Mesendoderm (in vitro differentiated cells): Measurements from ENCODE around the gene ACOXL.

Source experiments
- DNase-seq: peaks from one replicate; pipeline ENCODE4 v3.0.0; 2013
- H2AK5ac ChIP-seq: 2 replicates; pipeline ENCODE4 v1.6.1; 2013; ENCODE audit warnings: low read length, inconsistent platforms
- H2BK120ac ChIP-seq: 2 replicates; pipeline ENCODE4 v1.6.1; 2013; ENCODE audit warnings: low read depth, mild to moderate bottlenecking, low read length, moderate library complexity, mixed read lengths
- H2BK15ac ChIP-seq: replicated peaks from 2 replicates; pipeline ENCODE4 v1.6.1; 2013; ENCODE audit warnings: low read depth, mild to moderate bottlenecking, moderate library complexity
- H2BK5ac ChIP-seq: 2 replicates; pipeline ENCODE4 v1.6.1; 2013; ENCODE audit warnings: low read length, inconsistent platforms
- H3K18ac ChIP-seq: 2 replicates; pipeline ENCODE4 v1.6.1; 2013; ENCODE audit warnings: mild to moderate bottlenecking, low read length, mixed read lengths
- H3K23ac ChIP-seq: one replicate; pipeline ENCODE4 v1.6.1; 2013; ENCODE audit warnings: low read length
- H3K27ac ChIP-seq: 2 replicates; pipeline ENCODE4 v1.5.1; 2013; ENCODE audit warnings: low read depth, mild to moderate bottlenecking, inconsistent platforms, low read length, moderate library complexity
- H3K27me3 ChIP-seq: 2 replicates; pipeline ENCODE4 v1.6.1; 2013; ENCODE audit warnings: low read length, control low read depth, mild to moderate bottlenecking, inconsistent platforms; ENCODE audit not compliant: insufficient read depth, poor library complexity
- H3K36me3 ChIP-seq: 2 replicates; pipeline ENCODE4 v1.6.1; 2013; ENCODE audit warnings: low read length, inconsistent platforms; ENCODE audit not compliant: control insufficient read depth, insufficient read depth
- H3K4ac ChIP-seq: one replicate; pipeline ENCODE4 v1.6.1; 2013; ENCODE audit warnings: low read depth, mild to moderate bottlenecking, low read length, moderate library complexity
- H3K4me1 ChIP-seq: 2 replicates; pipeline ENCODE4 v1.6.1; 2013; ENCODE audit warnings: low read depth, low read length, inconsistent platforms; ENCODE audit not compliant: control insufficient read depth
- H3K4me2 ChIP-seq: 2 replicates; pipeline ENCODE4 v1.6.1; 2013; ENCODE audit warnings: low read length
- H3K4me3 ChIP-seq: 2 replicates; pipeline ENCODE4 v1.5.1; 2013; ENCODE audit warnings: mild to moderate bottlenecking, low read length
- H3K56ac ChIP-seq: one replicate; pipeline ENCODE4 v1.6.1; 2013; ENCODE audit warnings: low read length
- H3K79me1 ChIP-seq: 2 replicates; pipeline ENCODE4 v1.6.1; 2013; ENCODE audit warnings: low read length, inconsistent platforms
- H3K79me2 ChIP-seq: 2 replicates; pipeline ENCODE4 v1.6.1; 2013; ENCODE audit warnings: mild to moderate bottlenecking, low read length; ENCODE audit not compliant: control insufficient read depth, insufficient read depth
- H3K9ac ChIP-seq: 2 replicates; pipeline ENCODE4 v1.6.1; 2013; ENCODE audit warnings: low read length, inconsistent platforms
- H4K5ac ChIP-seq: one replicate; pipeline ENCODE4 v1.6.1; 2013; ENCODE audit warnings: low read length
- H4K8ac ChIP-seq: one replicate; pipeline ENCODE4 v1.6.1; 2013; ENCODE audit warnings: low read depth, mild to moderate bottlenecking, control low read depth, low read length, moderate library complexity
- WGBS: extraction: QIAGEN DNeasy Blood & Tissue Kit; methylation state at CpG from one replicate; pipeline ENCODE4 v1.1.7; 2013; ENCODE audit warnings: low lambda C conversion rate, missing lambda C conversion rate; ENCODE audit not compliant: insufficient coverage; ENCODE audit errors: extremely low coverage; 5-methylcytosine and 5-hydroxymethylcytosine counted together

Gene ACOXL

GRCh38 chr2:111007757-111008688, 275.6 kb downstream of the ACOXL start:
- H3K4me3 ChIP-seq: no peak overlapping the region
- no peak overlapping the region for H4K5ac ChIP-seq
- no CpG with 5 or more reads among the region's 7 CpGs for WGBS
- H3K27ac ChIP-seq: no peak overlapping the region
- H2BK120ac ChIP-seq: no peak overlapping the region
- no peak overlapping the region for H4K8ac ChIP-seq
- no peaks in the 10 kb centered on the region for H3K36me3 ChIP-seq
- no peaks in the 10 kb centered on the region for H3K4me1 ChIP-seq
- H2BK5ac ChIP-seq: no peak overlapping the region
- no peaks in the 10 kb centered on the region for H3K27me3 ChIP-seq
- no peak overlapping the region for H3K56ac ChIP-seq
- no peak overlapping the region for H3K18ac ChIP-seq
- H3K79me1 ChIP-seq: no peaks in the 10 kb centered on the region
- no peaks in the 10 kb centered on the region for H3K79me2 ChIP-seq
- no peak overlapping the region for H3K9ac ChIP-seq
- no peak for DNase-seq
- no peak overlapping the region for H2AK5ac ChIP-seq
- no peak overlapping the region for H3K4me2 ChIP-seq
- H3K4ac ChIP-seq: no peak overlapping the region
- no peak overlapping the region for H3K23ac ChIP-seq
- H2BK15ac ChIP-seq: no peak overlapping the region

- H4K5ac ChIP-seq: no peak overlapping the region
- no peak overlapping the region for H2BK120ac ChIP-seq
- no peak overlapping the region for H3K18ac ChIP-seq
- no peak overlapping the region for H2BK5ac ChIP-seq
- H3K4me3 ChIP-seq: no peak overlapping the region
- no peak overlapping the region for H2BK15ac ChIP-seq
- H3K23ac ChIP-seq: no peak overlapping the region
- no peak overlapping the region for H3K9ac ChIP-seq
- H4K8ac ChIP-seq: no peak overlapping the region
- H3K79me2 ChIP-seq: no peaks in the 10 kb centered on the region
- H3K56ac ChIP-seq: no peak overlapping the region
- H3K4me1 ChIP-seq: no peaks in the 10 kb centered on the region
- no peak for DNase-seq
- H3K4me2 ChIP-seq: no peak overlapping the region
- H3K79me1 ChIP-seq: no peaks in the 10 kb centered on the region
- H3K27me3 ChIP-seq: no peaks in the 10 kb centered on the region
- H3K36me3 ChIP-seq: no peaks in the 10 kb centered on the region
- no peak overlapping the region for H3K4ac ChIP-seq
- no peak overlapping the region for H2AK5ac ChIP-seq
- no peak overlapping the region for H3K27ac ChIP-seq
Measured at GRCh38 chr2:111011218-111011617, 278.8 kb downstream of the ACOXL start.

- no peak overlapping the region for H3K9ac ChIP-seq
- H4K8ac ChIP-seq: no peak overlapping the region
- no peaks in the 10 kb centered on the region for H3K36me3 ChIP-seq
- no peak overlapping the region for H2BK5ac ChIP-seq
- no peak for DNase-seq
- H3K23ac ChIP-seq: no peak overlapping the region
- H3K4me1 ChIP-seq: no peaks in the 10 kb centered on the region
- H3K4ac ChIP-seq: no peak overlapping the region
- H3K4me2 ChIP-seq: no peak overlapping the region
- H3K79me1 ChIP-seq: no peaks in the 10 kb centered on the region
- no peak overlapping the region for H4K5ac ChIP-seq
- no peaks in the 10 kb centered on the region for H3K79me2 ChIP-seq
- no peak overlapping the region for H3K56ac ChIP-seq
- H2BK120ac ChIP-seq: no peak overlapping the region
- no peaks in the 10 kb centered on the region for H3K27me3 ChIP-seq
- no peak overlapping the region for H2BK15ac ChIP-seq
- WGBS: no CpG with 5 or more reads among the region's 2 CpGs
- H3K4me3 ChIP-seq: no peak overlapping the region
- no peak overlapping the region for H3K27ac ChIP-seq
- H3K18ac ChIP-seq: no peak overlapping the region
- no peak overlapping the region for H2AK5ac ChIP-seq
Measured at GRCh38 chr2:111015283-111015995, 283.1 kb downstream of the ACOXL start.

GRCh38 chr2:111017034-111017622, 284.8 kb downstream of the ACOXL start:
- WGBS: no CpG with 5 or more reads among the region's 7 CpGs
- no peak overlapping the region for H3K18ac ChIP-seq

GRCh38 chr2:111017909-111018308, 285.5 kb downstream of the ACOXL start:
- Histone ChIP-seq H3K4ac (no peak overlapping the region), H3K27ac (no peak overlapping the region), H4K5ac (no peak overlapping the region), H3K4me1 (no peaks in the 10 kb centered on the region), H3K18ac (no peak overlapping the region), H3K79me1 (no peaks in the 10 kb centered on the region), H2AK5ac (no peak overlapping the region), H3K4me2 (no peak overlapping the region), H3K56ac (no peak overlapping the region), H2BK15ac (no peak overlapping the region), H3K4me3 (no peak overlapping the region), H2BK120ac (no peak overlapping the region), H3K27me3 (no peaks in the 10 kb centered on the region), H3K9ac (no peak overlapping the region), H3K36me3 (no peaks in the 10 kb centered on the region), H2BK5ac (no peak overlapping the region), H3K79me2 (no peaks in the 10 kb centered on the region), H4K8ac (no peak overlapping the region), H3K23ac (no peak overlapping the region)
- WGBS: no CpG with 5 or more reads among the region's 7 CpGs
- DNase-seq: no peak

More at GRCh38 chr2:111017034-111017622, 284.8 kb downstream of the ACOXL start:
- no peak overlapping the region for H2BK15ac ChIP-seq
- H3K4me1 ChIP-seq: no peaks in the 10 kb centered on the region
- no peak overlapping the region for H2AK5ac ChIP-seq
- DNase-seq: no peak
- no peak overlapping the region for H4K8ac ChIP-seq
- H2BK120ac ChIP-seq: no peak overlapping the region
- no peak overlapping the region for H3K9ac ChIP-seq
- H3K4me3 ChIP-seq: no peak overlapping the region
- no peak overlapping the region for H3K27ac ChIP-seq
- H3K36me3 ChIP-seq: no peaks in the 10 kb centered on the region
- H3K4ac ChIP-seq: no peak overlapping the region
- H4K5ac ChIP-seq: no peak overlapping the region
- no peak overlapping the region for H3K23ac ChIP-seq
- no peak overlapping the region for H3K56ac ChIP-seq
- no peak overlapping the region for H2BK5ac ChIP-seq
- no peaks in the 10 kb centered on the region for H3K27me3 ChIP-seq
- no peaks in the 10 kb centered on the region for H3K79me1 ChIP-seq
- no peaks in the 10 kb centered on the region for H3K79me2 ChIP-seq
- H3K4me2 ChIP-seq: no peak overlapping the region
